Kidney (tissue), 14 donors: ENCODE data around the gene NGB. TPM values are rescaled to one million over a fixed set of nuclear protein-coding genes. Genes with fewer than 3 reads are reported as not detected.

Experiments
- DNase-seq, 5 donors: peaks; one replicate each; pipeline ENCODE4 v3.0.0-alpha.2; 2013 to 2020
- FAIRE-seq: peaks from 2 replicates; lab custom pipeline; 2012; peaks lifted over from hg19 to GRCh38; lab: Jason Lieb, UNC
- H3K27ac ChIP-seq, 2 donors: one replicate each; pipeline ENCODE4 v1.7.0; 2013; ENCODE audit warnings: low read depth in 2 of 2, low read length in 2 of 2, inconsistent platforms in 1 of 2
- H3K27me3 ChIP-seq: one replicate; pipeline ENCODE4 v1.7.1; 2013; ENCODE audit warnings: low read length, inconsistent platforms; ENCODE audit not compliant: control insufficient read depth, insufficient read depth
- H3K36me3 ChIP-seq, 3 donors: one replicate each; pipeline versions ENCODE4 v1.7.0 to v1.7.1; 2013; ENCODE audit warnings: low read length in 3 of 3, control low read depth in 1 of 3, inconsistent platforms in 1 of 3; ENCODE audit not compliant: insufficient read depth in 3 of 3, control insufficient read depth in 2 of 3
- H3K4me1 ChIP-seq, 3 donors: one replicate each; pipeline versions ENCODE4 v1.7.0 to v1.7.1; 2013; ENCODE audit warnings: low read length in 3 of 3, inconsistent platforms in 1 of 3, low read depth in 1 of 3; ENCODE audit not compliant: control insufficient read depth in 2 of 3, insufficient read depth in 2 of 3
- H3K4me3 ChIP-seq, 3 donors: one replicate each; pipeline versions ENCODE4 v1.7.0 to v1.8.1; 2013; ENCODE audit warnings: low read length in 3 of 3, control low read depth in 1 of 3, inconsistent platforms in 1 of 3
- H3K9ac ChIP-seq, 3 donors: one replicate each; pipeline versions ENCODE4 v1.7.0 to v1.7.1; 2013; ENCODE audit warnings: low read length in 3 of 3, control low read depth in 1 of 3, inconsistent platforms in 1 of 3
- H3K9me3 ChIP-seq, 3 donors: one replicate each; pipeline versions ENCODE4 v1.7.0 to v1.7.1; 2013; ENCODE audit warnings: low read length in 3 of 3, control low read depth in 1 of 3, inconsistent platforms in 1 of 3; ENCODE audit not compliant: control insufficient read depth in 2 of 3, insufficient read depth in 1 of 3
- intact Hi-C: fragments of 100-400 bp; cut with DNase I; formaldehyde crosslinking; loops from one replicate; pipeline ENCODE4 v1.11.1; 2022
- polyA plus RNA-seq: library from polyadenylated mRNA; stranded (reverse); fragments of 350-450 nt; fragmentation: Illumina TruSeq; extraction: RNeasy Lipid Tissue Mini Kit (QIAGEN cat#74804); gene quantifications from one replicate; pipeline ENCODE4 v1.2.3, GENCODE V29; 2014; ENCODE audit warnings: low read depth, low replicate concordance; ENCODE audit not compliant: insufficient read depth
- total RNA-seq: library from RNA; stranded (reverse); fragmentation: NEBNext Ultra II Directional; extraction: Animal tissue kit (Norgen Biotek cat#: 25700); gene quantifications from one replicate; pipeline ENCODE4 v1.2.1, GENCODE V29; 2021
- TF ChIP-seq, protein P1 (sequence below): IDR thresholded peaks from 3 replicates; pipeline ENCODE4 v1.5.1; 2012; ENCODE audit warnings: mild to moderate bottlenecking, moderate library complexity, borderline replicate concordance; ENCODE audit not compliant: insufficient read depth; ENCODE audit errors: extremely low read depth
- donor health status: control.
- donor health status: control.
- donor health status: control.
- donor health status: control.
- donor health status: control.
- donor health status: DM: yes; HTN: yes; CAD: no.
- donor health status: Normal renal cell carcinoma (clear cell type).

Gene NGB
- total and polyA plus RNA-seq, 2 donors from 2014 or later, result not detected

DNA sequence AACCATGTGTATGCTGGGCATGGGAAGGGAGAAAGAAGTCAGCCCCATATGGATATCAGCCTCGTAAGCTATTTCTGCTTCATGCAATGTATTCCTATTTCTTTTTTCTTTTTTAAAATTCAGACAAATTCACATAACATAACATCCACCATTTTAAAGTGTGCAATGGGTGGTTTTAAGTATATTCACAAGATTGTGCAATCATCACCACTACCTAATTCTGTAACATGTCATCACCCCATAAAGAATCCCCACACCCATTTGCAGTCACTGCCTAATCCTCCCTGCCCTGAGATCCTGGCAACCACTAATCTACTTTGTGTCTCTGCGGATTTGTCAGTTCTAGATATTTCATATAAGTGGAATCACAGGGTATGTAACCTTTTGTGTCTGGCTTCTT is 40.2 kb upstream of the NGB start:
- TF ChIP-seq, protein P1, sequence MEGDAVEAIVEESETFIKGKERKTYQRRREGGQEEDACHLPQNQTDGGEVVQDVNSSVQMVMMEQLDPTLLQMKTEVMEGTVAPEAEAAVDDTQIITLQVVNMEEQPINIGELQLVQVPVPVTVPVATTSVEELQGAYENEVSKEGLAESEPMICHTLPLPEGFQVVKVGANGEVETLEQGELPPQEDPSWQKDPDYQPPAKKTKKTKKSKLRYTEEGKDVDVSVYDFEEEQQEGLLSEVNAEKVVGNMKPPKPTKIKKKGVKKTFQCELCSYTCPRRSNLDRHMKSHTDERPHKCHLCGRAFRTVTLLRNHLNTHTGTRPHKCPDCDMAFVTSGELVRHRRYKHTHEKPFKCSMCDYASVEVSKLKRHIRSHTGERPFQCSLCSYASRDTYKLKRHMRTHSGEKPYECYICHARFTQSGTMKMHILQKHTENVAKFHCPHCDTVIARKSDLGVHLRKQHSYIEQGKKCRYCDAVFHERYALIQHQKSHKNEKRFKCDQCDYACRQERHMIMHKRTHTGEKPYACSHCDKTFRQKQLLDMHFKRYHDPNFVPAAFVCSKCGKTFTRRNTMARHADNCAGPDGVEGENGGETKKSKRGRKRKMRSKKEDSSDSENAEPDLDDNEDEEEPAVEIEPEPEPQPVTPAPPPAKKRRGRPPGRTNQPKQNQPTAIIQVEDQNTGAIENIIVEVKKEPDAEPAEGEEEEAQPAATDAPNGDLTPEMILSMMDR, result no peak
- Histone ChIP-seq H3K36me3 (peaks cover 0 to 4% (median under 1%) of the 10 kb centered on the region in 3 donors), H3K27me3 (no peaks in the 10 kb centered on the region), H3K4me1 (peaks cover 0 to 10% (median 5%) of the 10 kb centered on the region in 3 donors), H3K4me3 (no peak overlapping the region), H3K27ac (no peak overlapping the region), H3K9ac (no peak overlapping the region), H3K9me3 (no peaks in the 10 kb centered on the region)
- intact Hi-C loops, result loop anchor here (10.0 kb wide), 1 partner anchor 436 kb away; no protein-coding TSS in a partner anchor
- FAIRE-seq (no peak), DNase-seq (no peak)

DNA sequence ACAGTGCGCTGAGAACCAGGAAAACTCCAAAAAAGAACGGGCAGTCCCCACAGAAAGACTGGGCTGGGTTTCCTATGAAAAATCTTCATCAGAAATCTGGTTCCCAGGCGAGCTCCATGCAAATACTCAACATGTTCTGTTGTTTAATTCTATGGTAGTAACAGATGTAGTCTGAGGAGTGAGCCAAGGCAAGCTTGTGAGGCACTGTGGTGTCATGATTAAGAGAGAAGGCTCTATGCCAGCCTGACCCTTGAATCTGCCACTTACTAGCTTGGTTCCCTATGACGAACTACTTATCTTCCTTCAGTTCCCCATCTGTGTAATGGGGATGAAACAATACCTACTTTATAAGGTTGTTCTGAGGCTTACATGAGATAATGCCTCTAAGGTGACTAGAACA is 39.0 kb upstream of the NGB start:
- no peak overlapping the region for H3K4me3 ChIP-seq
- no peaks in the 10 kb centered on the region for H3K27me3 ChIP-seq
- FAIRE-seq, result no peak
- DNase-seq, result no peak
- TF ChIP-seq, protein P1, result no peak
- H3K9ac ChIP-seq, result no peak overlapping the region
- no peaks in the 10 kb centered on the region for H3K9me3 ChIP-seq
- intact Hi-C loops, result loop anchor here (10.0 kb wide), 1 partner anchor 435 kb away; no protein-coding TSS in a partner anchor
- no peak overlapping the region for H3K27ac ChIP-seq
- peaks cover 0 to 10% (median 5%) of the 10 kb centered on the region in 3 donors for H3K4me1 ChIP-seq
- H3K36me3 ChIP-seq, result peaks cover 0 to 12% (median 6%) of the 10 kb centered on the region in 3 donors

- Histone ChIP-seq H3K36me3 (peaks cover 0 to 14% (median 6%) of the 10 kb centered on the region in 3 donors), H3K9ac (no peak overlapping the region), H3K4me3 (no peak overlapping the region), H3K27me3 (no peaks in the 10 kb centered on the region), H3K9me3 (no peaks in the 10 kb centered on the region), H3K4me1 (peaks cover 0 to 3% (median 0%) of the 10 kb centered on the region in 3 donors), H3K27ac (no peak overlapping the region)
- no peak for FAIRE-seq
- no peak for DNase-seq
- TF ChIP-seq, protein P1, result no peak
- intact Hi-C loops, result no loop called here
These were observed 38.1 kb upstream of the NGB start for GRCh38 chr14:77309131-77309530.
